Prostate gland (tissue), 2 donors: ENCODE data around the gene ETS2.

Experiments
- CTCF ChIP-seq, 4 experiments: fragments of 200-600 bp in 2 of 4; fragments of 450-650 bp in 2 of 4; sonication (generic) in 2 of 4; IDR thresholded peaks; 1 replicate in 3 of 4; 2 replicates in 1 of 4; pipeline ENCODE4 v1.5.1; 2016 to 2019; ENCODE audit warnings: antibody characterized with exemption in 4 of 4, mild to moderate bottlenecking in 2 of 4, moderate library complexity in 2 of 4
- POLR2A ChIP-seq: fragments of 450-650 bp; IDR thresholded peaks from one replicate; pipeline ENCODE4 v1.6.1; 2016; ENCODE audit warnings: antibody characterized with exemption, mild to moderate bottlenecking
- POLR2AphosphoS5 ChIP-seq: sonication (generic); formaldehyde crosslinking; IDR thresholded peaks from one replicate; pipeline ENCODE4 v1.6.1; 2017; ENCODE audit warnings: antibody characterized with exemption

DNA sequence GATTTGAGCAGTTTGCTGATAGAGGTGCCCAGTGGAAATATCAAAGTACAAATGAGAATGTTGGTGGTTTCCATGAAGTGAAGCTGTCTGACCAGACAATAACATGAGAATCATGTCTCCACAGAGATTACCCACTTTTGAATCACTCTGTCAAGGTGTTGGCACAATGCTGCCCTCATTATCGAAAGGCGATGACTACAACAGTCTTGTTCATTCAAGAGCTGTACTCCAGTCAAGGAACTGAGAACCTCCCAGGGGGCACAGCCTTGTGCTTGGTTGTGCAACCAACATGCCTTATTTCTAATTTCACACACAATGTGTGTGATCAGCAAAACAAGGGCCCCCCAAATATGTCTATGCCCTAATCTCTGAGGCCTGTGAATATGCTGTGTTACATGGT lies 35.7 kb downstream of the ETS2 start:
- TF ChIP-seq CTCF (IDR thresholded peaks at IDR 0.05) = no peak
- TF ChIP-seq POLR2A = no peak
- no peak for TF ChIP-seq POLR2AphosphoS5
